GM12874 (cell line): ENCODE measurements around the gene METTL16.

Experiments
- TF ChIP-seq, protein P1 (sequence below): IDR thresholded peaks from 2 replicates; pipeline ENCODE4 v1.5.1; 2011; ENCODE audit warnings: low read depth, mild to moderate bottlenecking, control low read depth, low read length, moderate library complexity; ENCODE audit not compliant: insufficient read depth

Gene METTL16

GRCh38 chr17:2398182-2398581 is 113.5 kb downstream of the METTL16 start:
- TF ChIP-seq, protein P1, sequence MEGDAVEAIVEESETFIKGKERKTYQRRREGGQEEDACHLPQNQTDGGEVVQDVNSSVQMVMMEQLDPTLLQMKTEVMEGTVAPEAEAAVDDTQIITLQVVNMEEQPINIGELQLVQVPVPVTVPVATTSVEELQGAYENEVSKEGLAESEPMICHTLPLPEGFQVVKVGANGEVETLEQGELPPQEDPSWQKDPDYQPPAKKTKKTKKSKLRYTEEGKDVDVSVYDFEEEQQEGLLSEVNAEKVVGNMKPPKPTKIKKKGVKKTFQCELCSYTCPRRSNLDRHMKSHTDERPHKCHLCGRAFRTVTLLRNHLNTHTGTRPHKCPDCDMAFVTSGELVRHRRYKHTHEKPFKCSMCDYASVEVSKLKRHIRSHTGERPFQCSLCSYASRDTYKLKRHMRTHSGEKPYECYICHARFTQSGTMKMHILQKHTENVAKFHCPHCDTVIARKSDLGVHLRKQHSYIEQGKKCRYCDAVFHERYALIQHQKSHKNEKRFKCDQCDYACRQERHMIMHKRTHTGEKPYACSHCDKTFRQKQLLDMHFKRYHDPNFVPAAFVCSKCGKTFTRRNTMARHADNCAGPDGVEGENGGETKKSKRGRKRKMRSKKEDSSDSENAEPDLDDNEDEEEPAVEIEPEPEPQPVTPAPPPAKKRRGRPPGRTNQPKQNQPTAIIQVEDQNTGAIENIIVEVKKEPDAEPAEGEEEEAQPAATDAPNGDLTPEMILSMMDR: no peak

GRCh38 chr17:2397247-2398171 is 114.2 kb downstream of the METTL16 start:
- TF ChIP-seq, protein P1: no peak

DNA sequence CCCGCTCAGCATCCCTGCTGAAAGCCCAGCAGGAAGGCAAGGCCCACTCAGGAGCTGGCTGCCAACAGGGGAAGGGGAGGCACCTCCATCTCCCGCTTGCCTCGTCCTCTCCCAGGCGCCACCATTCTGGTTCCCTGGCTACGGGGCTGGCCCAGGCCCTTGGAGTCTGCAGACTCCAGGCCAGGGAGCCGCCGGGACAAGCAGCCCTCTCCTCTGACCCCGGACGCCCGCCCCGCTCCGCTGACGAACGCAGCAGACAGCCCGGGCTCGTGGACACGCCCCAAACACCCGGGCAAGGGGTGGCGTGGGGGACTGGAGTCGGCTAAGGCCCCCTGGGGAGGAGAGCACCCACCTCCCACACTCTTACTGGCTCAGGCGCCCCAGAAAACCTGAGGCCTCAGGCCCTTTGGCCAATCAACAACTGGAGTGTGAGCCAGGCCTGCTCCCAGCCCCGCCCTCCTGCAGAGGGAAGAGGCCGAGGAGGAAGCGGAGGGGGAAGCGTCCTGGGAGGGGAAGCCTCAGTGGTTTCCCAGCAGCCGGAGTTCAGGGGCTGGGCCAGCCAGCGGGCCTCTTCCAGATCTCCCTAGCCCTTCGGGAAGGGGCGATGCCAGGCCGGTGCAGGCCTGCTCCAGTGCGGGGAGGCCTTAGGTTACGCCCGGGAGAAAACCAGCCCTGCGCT is 115.0 kb downstream of the METTL16 start:
- TF ChIP-seq, protein P1: no peak

- TF ChIP-seq, protein P1: no peak
Measured at GRCh38 chr17:2396192-2396567, 115.5 kb downstream of the METTL16 start.

DNA sequence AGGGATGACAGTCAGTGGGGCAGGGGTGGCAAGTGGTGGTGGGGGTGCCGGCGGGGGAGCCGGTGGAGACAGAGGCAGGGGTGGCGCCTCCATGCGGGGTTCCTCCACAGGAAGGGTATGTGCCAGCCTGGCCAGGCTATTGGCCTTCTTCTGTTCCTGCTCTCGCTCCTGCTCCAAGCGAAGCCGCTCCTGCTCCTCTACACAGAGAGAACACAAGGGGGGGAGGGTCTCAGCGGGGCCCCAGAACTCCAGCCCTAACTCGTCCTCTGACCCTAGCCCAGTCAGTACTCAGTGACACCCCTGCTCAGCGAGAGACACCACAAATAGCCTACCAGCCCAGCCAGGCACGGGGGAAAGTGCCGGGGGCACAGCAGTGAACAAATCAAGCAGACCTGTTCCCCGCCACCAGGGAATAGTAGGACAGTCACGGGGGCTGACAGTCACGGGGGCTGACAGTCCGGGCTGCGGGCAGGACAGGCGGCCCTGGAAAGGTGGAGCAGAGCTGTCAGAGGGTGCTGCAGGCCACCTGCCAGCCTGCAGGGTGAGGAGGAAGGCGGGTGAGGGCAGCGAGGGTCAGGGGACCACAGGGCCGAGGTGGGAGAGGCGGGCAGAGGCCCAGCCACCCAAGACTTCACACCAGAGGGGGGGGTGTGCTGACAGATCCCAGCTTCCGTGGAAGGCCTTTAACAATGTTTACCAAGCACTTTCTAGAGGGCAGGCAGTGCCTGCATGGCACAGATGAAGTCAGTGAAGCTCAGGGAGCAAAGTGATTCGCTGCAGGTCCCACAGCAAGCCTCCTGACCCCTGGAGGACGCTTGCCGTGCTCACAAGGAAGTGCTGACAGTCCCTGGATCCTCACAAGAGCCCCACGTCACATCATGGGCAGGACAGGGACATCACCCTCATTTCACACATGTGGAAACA is 116.2 kb downstream of the METTL16 start:
- TF ChIP-seq, protein P1: no peak

- TF ChIP-seq, protein P1: no peak
Measured at GRCh38 chr17:2394775-2395201, 116.9 kb downstream of the METTL16 start.
